Stimulated activated CD4-positive, alpha-beta T cell treated with anti-CD3 and anti-CD28 coated beads, Interleukin-1b, Interleukin-23, amount 100 ng/mL, for 1 hour (primary cell): ENCODE results near the gene SPATS2L.

Source experiments
- DNase-seq, 2 donors: peaks; one replicate each; pipeline ENCODE4 v3.0.0-alpha.2; 2020; ENCODE audit warnings: low read depth in 2 of 2

SPATS2L gene

DNA sequence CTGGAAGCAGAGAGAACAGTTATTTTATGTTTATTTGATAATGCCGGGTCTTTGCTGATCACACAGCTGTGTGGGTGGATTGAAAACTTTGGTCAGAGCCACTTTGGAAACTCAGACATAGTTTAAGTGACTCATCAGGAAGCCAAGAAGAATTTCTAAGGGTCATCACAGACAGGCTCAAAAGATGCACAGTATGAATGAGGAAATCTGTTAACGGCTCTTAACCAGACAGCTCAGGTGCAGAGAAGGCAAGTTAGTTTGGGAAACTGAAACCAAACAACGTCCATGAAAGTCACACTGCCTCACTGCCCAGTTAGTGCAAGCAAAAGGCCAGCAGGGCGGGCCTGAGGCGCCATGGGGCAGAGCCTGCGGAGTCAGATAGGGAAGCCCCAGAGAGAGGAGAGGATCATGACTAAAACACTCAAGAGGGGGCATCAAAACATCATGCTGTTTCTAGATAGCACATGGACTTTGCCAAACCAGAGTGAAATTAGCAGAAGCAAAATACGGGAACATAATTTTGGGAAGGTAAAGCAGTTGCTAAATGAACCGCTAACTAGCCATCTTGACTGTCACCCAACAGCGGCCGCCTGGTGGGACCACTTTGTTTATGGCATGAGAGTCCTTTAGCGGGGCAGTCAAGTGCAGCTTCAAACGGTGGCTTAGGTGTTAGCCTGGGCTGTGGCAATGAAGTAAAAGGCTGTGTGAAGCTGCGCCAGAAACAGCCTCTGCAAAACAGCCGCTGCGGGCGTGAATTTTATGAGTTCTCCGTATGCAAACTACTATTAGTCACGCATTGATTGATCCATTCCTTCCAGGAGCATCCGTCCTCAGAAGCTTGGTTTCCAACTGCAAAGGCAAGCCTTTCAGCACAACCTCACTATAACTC lies 102.2 kb downstream of the SPATS2L start:
- DNase-seq, result no peak

DNA sequence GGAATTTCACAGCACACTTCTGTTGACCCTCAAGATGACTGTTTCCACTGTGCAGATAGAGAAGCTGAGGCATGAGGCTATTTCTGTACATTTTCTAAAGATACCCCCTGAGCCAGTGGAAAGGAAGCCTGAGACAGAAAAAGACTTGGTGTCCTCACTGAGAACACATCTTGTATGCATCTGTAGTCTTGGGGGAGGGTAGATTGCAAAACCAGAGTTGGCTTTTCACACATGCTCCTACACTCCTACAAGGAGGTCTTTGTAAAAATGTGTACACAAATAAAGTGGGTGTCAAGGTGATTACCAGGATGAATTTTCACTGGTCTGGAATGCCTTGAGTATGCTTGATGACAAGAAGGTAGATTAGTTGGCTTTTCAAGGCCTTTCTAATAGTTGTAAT lies 105.3 kb downstream of the SPATS2L start:
- DNase-seq, result no peak

GRCh38 chr2:200414367-200414766 lies 107.9 kb downstream of the SPATS2L start:
- DNase-seq, result no peak

DNA sequence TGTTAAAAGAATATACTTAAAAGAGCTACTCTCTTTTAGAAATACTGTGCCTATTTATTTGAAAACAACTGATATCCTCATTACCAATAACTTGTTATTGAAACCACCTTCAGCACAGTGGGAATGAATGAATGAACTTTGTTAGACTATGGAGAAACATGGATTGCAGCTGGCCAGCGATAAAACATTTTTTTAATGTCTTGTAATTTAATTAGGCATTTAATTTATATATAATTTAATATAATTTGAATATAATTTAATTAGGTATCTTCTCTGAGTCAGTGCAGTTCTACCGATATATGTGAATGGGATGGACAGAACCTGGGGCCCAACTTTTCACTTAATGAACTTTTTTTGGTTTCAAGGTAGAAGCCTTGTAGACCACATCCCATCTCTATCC lies 109.0 kb downstream of the SPATS2L start:
- DNase-seq, result no peak

- no peak for DNase-seq
These were observed 110.4 kb downstream of the SPATS2L start for GRCh38 chr2:200416878-200417277.

DNA sequence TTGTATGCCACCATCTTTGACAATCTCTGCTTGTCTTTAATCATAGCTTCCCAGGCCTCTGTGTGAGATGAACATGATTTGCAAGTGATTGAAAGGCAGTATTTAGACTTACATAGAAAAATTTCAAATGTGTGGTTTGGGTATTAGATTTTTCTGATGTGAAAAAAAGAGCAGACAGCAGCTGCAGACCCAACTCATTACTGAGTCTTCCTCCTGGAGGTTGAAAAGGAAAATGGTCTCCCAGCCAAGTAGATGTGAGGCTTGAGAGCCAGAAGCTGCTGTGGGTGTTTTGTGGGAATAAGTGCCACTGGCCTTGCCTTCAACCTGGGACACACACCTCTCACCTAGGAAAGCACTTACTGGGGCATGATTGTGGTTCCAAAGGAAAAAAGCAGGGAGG lies 110.9 kb downstream of the SPATS2L start:
- no peak for DNase-seq

DNA sequence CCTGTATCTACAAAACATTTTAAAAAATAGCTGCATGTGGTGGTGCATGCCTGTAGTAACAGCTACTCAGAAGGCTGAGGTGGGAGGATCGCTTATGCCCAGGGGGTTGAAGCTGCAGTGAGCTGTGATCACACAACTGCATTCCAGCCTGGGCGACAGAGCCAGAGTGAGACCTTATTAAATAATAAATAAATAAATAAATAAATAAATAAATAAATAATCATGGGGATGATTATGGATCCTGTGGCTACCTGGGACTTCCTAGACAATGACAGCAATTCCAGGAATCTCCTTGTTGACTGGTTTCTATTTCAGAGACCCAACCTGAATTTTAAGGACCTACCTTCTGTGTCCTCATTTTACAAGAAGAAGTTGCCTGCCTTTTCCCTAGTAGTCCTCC lies 111.9 kb downstream of the SPATS2L start:
- no peak for DNase-seq

DNA sequence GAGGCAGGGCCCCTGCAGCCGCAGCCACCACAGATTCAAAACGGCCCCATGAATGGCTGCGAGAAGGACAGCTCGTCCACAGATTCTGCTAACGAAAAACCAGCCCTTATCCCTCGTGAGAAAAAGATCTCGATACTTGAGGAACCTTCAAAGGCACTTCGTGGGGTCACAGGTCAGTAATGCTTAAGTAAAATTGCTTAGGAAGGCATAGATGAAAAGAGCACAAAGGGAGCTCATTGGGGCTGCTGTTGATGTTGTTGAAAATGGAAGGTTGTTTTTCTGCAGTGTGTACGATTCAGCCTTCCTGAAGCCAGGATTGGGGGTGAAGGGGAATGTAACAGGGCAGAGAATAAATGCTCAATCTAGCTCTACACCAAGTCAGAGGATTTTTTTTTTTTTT lies 112.8 kb downstream of the SPATS2L start:
- no peak for DNase-seq

DNA sequence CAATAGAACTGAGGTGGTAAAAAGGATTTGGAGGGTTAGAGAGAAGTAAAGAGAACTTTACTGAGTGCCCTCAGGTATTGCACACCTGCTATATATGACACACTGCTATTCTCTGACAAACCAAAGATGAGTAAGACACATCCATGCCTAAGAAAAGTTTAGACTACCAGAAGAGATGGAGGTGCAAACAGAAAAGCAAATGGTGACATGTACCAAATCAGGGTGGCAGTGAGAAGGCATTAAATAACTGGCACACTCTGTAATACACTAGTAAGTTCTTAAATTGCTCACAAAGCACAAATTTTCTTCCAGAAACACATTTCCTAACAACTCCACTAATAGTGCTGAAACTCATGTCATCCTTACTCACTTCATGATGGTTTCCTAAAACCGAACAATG lies 114.8 kb downstream of the SPATS2L start:
- no peak for DNase-seq

DNA sequence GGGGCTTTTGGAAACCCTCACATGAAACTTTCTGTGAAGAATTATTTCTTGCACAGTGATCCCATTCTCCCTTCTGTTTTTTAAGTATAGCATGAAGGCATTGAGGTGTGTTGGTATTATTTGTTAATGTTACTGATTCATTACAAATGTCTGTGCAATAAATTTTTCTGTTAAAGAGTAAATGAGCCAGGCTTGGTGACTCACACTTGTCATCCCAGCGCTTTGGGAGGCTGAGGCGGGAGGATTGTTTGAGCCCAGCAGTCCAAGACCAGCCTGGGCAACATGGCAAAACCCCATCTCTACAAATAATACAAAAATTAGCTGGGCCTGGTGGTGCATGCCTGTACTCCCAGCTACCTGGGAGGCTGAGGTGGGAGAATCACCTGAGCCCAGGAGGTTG lies 115.6 kb downstream of the SPATS2L start:
- DNase-seq, result no peak

DNA sequence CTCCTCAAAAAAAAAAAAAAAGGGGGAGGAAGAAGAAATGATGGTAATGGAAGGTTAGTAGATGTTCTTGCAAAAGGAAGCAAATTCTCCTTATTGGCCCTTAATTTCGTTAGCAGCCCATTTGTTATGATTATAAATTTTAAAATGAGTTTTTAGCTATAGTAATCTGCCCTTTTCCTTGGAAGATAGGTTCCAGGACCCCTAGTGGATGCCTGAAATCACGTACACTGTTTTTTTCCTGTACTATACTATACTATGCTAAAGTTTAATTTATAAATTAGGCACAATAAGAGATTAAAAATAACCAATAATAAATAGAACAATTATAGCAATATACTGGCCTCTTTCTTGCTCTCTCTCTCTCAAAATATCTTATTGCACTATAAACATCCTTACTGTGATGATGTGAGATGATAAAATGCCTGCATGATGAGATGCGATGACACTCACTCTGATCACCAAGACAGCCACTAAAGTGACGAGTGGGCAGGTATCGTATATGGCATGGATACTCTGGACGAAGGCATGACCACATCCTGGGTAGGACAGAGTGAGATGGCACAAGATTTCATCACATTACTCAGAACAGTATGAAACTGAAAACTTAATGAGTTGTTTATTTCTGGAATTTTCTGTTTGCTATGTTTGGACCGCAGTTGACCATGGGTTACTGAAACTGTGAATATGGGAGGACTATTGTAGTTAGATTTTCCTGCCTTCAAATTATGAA lies 116.2 kb downstream of the SPATS2L start:
- DNase-seq, result no peak

- no peak for DNase-seq
These were observed 117.0 kb downstream of the SPATS2L start for GRCh38 chr2:200423541-200423940.

GRCh38 chr2:200425026-200425821 lies 118.7 kb downstream of the SPATS2L start:
- DNase-seq, result no peak

DNA sequence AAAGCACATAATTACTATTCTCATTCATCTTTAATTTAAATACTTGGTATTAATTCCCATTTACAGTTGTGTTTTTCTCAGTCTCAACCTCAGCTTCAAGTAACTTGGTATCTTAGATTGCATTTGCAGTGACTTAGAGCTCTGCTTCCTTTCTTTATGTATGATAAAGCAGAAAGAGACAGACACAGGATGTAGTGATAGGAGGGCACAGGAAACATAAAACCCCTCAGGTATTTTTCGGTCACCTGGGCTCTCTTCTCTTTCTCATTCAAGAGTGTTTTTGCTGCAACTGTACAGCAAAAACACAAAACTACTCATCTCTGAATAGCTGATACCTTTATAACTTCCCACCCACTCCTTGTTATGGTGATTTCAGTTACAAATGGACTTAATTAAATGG lies 120.3 kb downstream of the SPATS2L start:
- no peak for DNase-seq

DNA sequence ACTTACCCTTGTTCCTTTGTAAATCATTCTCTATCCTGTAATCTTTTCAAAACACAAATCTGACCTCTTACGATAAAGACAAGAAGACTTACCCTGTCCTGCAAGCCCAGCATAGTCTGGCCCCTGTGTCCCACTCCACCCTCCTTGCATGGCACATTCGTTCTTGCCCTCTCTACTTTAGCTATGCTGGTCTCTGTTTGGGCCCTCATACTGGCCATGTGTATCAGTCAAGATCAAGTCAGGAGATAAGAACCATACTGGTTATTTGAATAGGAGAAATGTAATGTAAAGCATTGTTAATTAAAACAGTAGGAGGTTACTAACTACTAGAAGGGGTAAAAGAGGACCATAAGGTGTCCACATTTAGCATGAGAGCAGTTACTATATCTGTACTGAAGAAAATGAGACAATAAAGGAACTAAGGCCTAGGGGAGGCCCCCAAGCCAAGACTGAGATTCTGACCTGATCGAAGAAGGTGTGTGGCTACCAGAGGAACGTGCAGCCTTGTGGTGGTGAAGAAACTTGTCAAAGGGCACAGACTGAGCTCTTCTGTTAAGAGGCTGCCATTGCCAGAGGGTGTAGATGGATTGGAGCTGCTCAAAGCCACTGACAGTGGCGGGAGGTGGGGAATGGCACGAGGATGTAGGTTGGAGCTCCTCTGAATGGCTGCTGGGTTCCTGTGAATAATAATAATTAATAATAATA lies 122.6 kb downstream of the SPATS2L start:
- DNase-seq, result no peak

DNA sequence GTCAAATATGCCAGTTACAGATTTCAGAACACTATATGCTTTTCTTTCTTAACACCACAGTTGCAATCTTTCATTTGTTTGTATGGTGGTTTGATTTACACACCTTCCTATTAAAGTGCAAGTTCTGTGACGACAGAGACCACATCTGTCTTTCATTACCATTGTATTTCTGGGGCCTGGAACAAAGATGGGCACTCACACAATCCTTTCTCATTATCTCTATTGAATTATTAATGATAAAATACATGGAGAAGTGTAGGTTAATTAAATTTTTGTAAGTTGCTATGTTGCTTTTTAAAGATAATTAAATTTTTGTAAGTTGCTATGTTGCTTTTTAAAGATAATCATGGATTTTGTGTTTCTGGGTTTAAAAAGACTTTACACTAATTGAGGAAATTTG lies 123.5 kb downstream of the SPATS2L start:
- no peak for DNase-seq

DNA sequence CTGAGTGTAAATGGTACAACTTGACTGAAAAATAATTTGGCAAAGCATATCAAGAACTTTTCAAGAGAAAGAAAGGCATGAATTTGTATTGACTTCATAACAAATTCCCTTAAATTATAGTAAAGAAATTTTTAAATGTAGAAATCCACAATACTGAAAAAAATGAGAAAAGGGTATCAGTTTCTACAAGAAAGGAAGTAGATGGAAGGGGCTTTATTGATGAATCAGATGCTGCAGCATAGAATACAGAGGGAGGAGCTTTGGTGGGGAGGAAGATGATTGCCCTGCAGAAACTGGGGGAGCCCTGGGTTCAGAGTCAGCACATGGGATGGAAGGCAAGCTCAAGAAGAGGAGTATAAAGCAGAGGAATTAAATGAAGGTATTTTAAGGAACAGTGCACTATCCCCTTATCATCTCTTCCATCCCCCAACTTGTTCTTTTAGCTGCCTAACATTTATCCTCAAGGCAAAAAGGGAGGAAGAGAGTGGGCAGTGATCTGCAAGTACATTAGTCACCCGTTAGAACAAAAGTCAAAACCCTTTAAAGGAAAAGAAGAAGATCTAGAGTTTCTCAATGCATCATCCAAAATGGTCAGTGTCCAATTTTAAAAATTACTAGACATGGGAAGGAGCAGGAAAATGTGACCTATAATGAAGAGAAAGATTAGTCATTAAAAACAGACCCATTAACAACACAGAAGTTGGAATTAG lies 125.7 kb downstream of the SPATS2L start:
- DNase-seq, result no peak

- DNase-seq, result no peak
These were observed 128.9 kb downstream of the SPATS2L start for GRCh38 chr2:200435379-200435778.

- no peak for DNase-seq
These were observed 131.8 kb downstream of the SPATS2L start for GRCh38 chr2:200438251-200438650.

- DNase-seq, result no peak
These were observed 132.4 kb downstream of the SPATS2L start for GRCh38 chr2:200438846-200439245.

DNA sequence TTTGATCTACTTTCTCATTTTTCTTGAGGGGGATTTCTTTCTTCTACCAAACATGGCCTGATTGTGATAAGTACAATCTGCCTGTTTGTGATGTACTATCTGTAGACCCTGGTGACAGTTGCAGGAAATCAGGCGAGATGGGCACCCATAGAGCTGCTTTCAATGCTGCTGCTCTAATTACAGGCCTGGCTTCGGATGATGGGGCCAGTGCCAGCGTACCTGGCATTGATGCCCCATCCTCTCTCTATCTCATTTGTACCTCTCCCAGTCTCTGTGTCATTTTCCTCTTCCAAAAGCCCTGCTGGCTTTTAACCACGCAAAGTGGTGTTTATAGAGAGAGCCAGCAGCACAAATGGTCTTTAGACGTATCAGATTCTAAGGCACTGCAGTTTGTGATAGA lies 133.5 kb downstream of the SPATS2L start:
- DNase-seq, result no peak
